ENCODE measurements around the gene OR3A3.
"Not testable (repeated sequence)": the region's sequence is repeated elsewhere in the genome, so short reads cannot be mapped to it uniquely, and the experiment has no call there.

OR3A3 gene

DNA sequence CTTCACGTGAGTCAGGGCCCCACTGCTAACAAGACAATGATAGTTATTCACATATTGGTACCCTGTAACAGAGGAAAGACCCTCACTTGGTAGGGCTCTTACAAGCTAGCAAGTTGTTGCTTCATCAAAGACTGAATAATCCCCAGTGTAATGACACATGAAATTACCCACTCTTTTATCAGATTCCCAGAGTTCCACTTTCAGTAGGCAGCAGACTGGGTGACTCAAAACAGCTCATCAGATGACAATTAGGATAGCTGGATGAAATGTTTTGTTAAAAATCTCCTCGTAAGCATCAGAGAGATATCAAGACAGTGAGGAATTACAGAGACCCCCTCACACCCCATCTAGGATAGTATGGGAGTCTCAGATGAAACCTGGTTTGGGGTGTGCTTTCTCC lies 29.3 kb downstream of the OR3A3 start:
- TF ChIP-seq, protein P1, sequence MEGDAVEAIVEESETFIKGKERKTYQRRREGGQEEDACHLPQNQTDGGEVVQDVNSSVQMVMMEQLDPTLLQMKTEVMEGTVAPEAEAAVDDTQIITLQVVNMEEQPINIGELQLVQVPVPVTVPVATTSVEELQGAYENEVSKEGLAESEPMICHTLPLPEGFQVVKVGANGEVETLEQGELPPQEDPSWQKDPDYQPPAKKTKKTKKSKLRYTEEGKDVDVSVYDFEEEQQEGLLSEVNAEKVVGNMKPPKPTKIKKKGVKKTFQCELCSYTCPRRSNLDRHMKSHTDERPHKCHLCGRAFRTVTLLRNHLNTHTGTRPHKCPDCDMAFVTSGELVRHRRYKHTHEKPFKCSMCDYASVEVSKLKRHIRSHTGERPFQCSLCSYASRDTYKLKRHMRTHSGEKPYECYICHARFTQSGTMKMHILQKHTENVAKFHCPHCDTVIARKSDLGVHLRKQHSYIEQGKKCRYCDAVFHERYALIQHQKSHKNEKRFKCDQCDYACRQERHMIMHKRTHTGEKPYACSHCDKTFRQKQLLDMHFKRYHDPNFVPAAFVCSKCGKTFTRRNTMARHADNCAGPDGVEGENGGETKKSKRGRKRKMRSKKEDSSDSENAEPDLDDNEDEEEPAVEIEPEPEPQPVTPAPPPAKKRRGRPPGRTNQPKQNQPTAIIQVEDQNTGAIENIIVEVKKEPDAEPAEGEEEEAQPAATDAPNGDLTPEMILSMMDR (IDR thresholded peaks at IDR 0.05; ENCODE audit: poor library complexity, severe bottlenecking), result no peak
- H3K36me3 ChIP-seq (ENCODE audit: low read depth), result no peaks in the 10 kb centered on the region
- ATAC-seq (ENCODE audit: low read depth) (no peak), DNase-seq (ENCODE audit: low spot score) (no peak)
- H3K27ac ChIP-seq (ENCODE audit: poor library complexity, severe bottlenecking), result no peak overlapping the region
- no peak overlapping the region for H3K4me3 ChIP-seq (ENCODE audit: severe bottlenecking)
- H3K27me3 ChIP-seq (ENCODE audit: insufficient read depth, poor library complexity, severe bottlenecking), result peaks cover 12% of the 10 kb centered on the region
- H3K9me3 ChIP-seq (ENCODE audit: severe bottlenecking), result no peaks in the 10 kb centered on the region
- no peaks in the 10 kb centered on the region for H3K4me1 ChIP-seq (ENCODE audit: insufficient read depth, poor library complexity, severe bottlenecking)

DNA sequence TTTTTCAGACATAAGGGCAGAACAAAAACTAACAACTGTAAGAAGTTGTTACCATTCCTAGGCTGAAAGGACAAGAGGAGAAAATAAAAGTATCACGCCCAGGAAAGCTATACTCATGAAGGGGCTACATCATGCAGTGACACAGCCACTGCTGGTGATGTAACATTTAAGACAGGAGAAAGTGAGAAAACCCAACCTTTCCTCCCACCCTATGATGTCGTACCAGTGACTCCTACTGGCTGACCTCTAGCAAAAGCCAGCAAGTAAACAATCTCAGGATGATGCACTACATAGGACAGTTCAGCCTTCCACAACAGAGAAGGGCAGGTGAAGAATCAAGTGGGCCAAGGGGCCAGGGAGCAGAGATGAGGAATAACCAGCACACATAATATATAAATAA lies 36.5 kb downstream of the OR3A3 start:
- TF ChIP-seq, protein P1 (IDR thresholded peaks at IDR 0.05; ENCODE audit: poor library complexity, severe bottlenecking), result peak; percentile 29
- Histone ChIP-seq H3K27ac (ENCODE audit: poor library complexity, severe bottlenecking) (no peak overlapping the region), H3K27me3 (ENCODE audit: insufficient read depth, poor library complexity, severe bottlenecking) (no peaks in the 10 kb centered on the region), H3K36me3 (ENCODE audit: low read depth) (no peaks in the 10 kb centered on the region), H3K4me1 (ENCODE audit: insufficient read depth, poor library complexity, severe bottlenecking) (peaks cover 10% of the 10 kb centered on the region), H3K4me3 (ENCODE audit: severe bottlenecking) (no peak overlapping the region), H3K9me3 (ENCODE audit: severe bottlenecking) (no peaks in the 10 kb centered on the region)
- ATAC-seq (ENCODE audit: low read depth), result no peak
- DNase-seq (ENCODE audit: low spot score), result no peak

DNA sequence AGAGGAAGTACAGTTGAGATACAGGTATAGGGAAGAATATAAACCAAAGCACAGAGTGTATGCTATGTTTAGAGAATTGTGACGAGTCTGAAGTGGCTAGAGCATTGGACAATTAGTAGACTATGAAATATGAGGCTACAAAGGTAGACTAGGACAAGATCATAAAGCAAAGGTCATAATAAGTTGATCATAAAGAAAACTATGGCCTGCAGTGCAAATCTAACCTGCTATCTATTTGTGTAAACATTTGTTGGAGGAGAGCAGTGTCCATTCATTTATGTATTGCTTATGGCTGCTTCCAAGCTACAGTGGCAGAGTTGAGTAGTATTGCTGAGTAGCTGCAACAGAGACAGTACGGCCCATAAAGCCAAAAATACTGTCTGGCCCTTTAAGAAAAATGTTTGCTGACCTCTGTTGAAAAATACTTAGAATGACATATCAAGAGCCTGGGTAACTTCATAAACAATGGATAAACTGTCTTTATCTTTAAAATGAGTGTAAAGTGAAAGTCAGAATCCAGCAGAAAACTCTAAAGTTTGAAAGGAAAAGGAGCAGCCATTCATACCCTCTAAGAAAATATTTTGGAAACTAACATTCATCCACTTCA lies 37.0 kb downstream of the OR3A3 start:
- no peaks in the 10 kb centered on the region for H3K36me3 ChIP-seq (ENCODE audit: low read depth)
- H3K27me3 ChIP-seq (ENCODE audit: insufficient read depth, poor library complexity, severe bottlenecking), result no peaks in the 10 kb centered on the region
- H3K9me3 ChIP-seq (ENCODE audit: severe bottlenecking), result no peaks in the 10 kb centered on the region
- peaks cover 10% of the 10 kb centered on the region for H3K4me1 ChIP-seq (ENCODE audit: insufficient read depth, poor library complexity, severe bottlenecking)
- no peak overlapping the region for H3K27ac ChIP-seq (ENCODE audit: poor library complexity, severe bottlenecking)
- ATAC-seq (ENCODE audit: low read depth) (no peak), DNase-seq (ENCODE audit: low spot score) (no peak)
- no peak overlapping the region for H3K4me3 ChIP-seq (ENCODE audit: severe bottlenecking)
- TF ChIP-seq, protein P1 (IDR thresholded peaks at IDR 0.05; ENCODE audit: poor library complexity, severe bottlenecking), result peak; percentile 5

DNA sequence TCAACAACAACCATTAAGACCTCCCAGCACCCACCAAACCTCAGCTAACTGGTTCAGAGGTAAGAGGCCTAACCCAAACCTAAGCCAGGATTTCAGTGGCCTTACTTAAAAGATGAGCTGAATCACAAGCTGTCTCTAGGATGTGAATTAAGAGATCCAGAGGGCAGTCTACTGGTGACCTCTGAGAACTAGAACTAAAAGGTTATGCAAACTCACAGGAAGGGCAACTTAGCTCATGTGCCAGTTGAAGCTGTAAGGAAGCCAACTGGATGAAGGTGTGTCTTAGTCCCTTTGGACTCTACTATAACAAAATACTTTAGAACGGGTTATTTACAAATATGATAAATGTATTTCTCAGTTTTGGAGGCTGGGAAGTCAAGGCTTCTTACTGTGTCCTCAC lies 55.2 kb downstream of the OR3A3 start:
- H3K27me3 ChIP-seq (ENCODE audit: insufficient read depth, poor library complexity, severe bottlenecking); H3K4me1 ChIP-seq (ENCODE audit: insufficient read depth, poor library complexity, severe bottlenecking); H3K27ac ChIP-seq (ENCODE audit: poor library complexity, severe bottlenecking); H3K4me3 ChIP-seq (ENCODE audit: severe bottlenecking); H3K36me3 ChIP-seq (ENCODE audit: low read depth); DNase-seq (ENCODE audit: low spot score); H3K9me3 ChIP-seq (ENCODE audit: severe bottlenecking); ATAC-seq (ENCODE audit: low read depth): not testable (repeated sequence)

DNA sequence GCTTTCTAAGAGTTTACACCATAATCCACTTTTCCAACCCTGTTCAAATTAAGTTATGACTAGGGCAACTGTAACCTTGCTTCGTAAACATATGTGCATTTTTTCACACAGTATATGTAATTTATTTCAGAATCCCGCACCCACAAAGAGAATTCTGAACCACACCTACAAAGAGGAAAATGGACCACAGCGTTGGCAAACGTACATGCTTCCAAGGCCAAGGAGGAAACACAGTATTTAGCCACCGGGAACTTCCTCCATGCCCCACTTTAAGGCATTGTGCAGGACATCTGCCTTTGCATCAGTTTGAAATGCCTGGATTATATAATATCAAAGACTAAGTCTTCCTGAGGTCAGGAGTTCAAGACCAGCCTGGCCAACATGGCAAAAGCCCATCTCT lies 58.4 kb downstream of the OR3A3 start:
- H3K27ac ChIP-seq (ENCODE audit: poor library complexity, severe bottlenecking), result no peak overlapping the region
- ATAC-seq (ENCODE audit: low read depth) (no peak), DNase-seq (ENCODE audit: low spot score) (no peak)
- TF ChIP-seq, protein P1 (IDR thresholded peaks at IDR 0.05; ENCODE audit: poor library complexity, severe bottlenecking), result no peak
- no peaks in the 10 kb centered on the region for H3K9me3 ChIP-seq (ENCODE audit: severe bottlenecking)
- no peaks in the 10 kb centered on the region for H3K4me1 ChIP-seq (ENCODE audit: insufficient read depth, poor library complexity, severe bottlenecking)
- no peaks in the 10 kb centered on the region for H3K27me3 ChIP-seq (ENCODE audit: insufficient read depth, poor library complexity, severe bottlenecking)
- H3K36me3 ChIP-seq (ENCODE audit: low read depth), result no peaks in the 10 kb centered on the region
- no peak overlapping the region for H3K4me3 ChIP-seq (ENCODE audit: severe bottlenecking)
